HEK293 (cell line): ENCODE data around the gene PARP6.

Experiments used
- BCL11A ChIP-seq: fragments of 450-650 bp; formaldehyde crosslinking; IDR thresholded peaks from 2 replicates; pipeline ENCODE4 v1.5.1; 2016; ENCODE audit warnings: low read depth, missing biosample characterization, missing genetic modification characterization
- OSR2 ChIP-seq: fragments of 450-650 bp; formaldehyde crosslinking; IDR thresholded peaks from 2 replicates; pipeline ENCODE4 v1.5.1; 2016; ENCODE audit warnings: missing biosample characterization, missing genetic modification characterization
- SP3 ChIP-seq: fragments of 450-650 bp; formaldehyde crosslinking; IDR thresholded peaks from 2 replicates; pipeline ENCODE4 v1.5.1; 2016; ENCODE audit warnings: missing biosample characterization, missing genetic modification characterization
- TCF7L2 ChIP-seq: IDR thresholded peaks from 2 replicates; pipeline ENCODE4 v1.6.1; 2011; ENCODE audit warnings: low read depth, mild to moderate bottlenecking, inconsistent platforms, low read length, moderate library complexity, borderline replicate concordance
- TRIM28 ChIP-seq: IDR thresholded peaks from 2 replicates; pipeline ENCODE4 v1.6.1; 2011; ENCODE audit warnings: low read length, control low read depth, borderline replicate concordance
- YY1 ChIP-seq: fragments of 450-650 bp; formaldehyde crosslinking; IDR thresholded peaks from 2 replicates; pipeline ENCODE4 v1.5.1; 2018; ENCODE audit warnings: missing biosample characterization, missing genetic modification characterization
- ZFP37 ChIP-seq: fragments of 450-650 bp; formaldehyde crosslinking; IDR thresholded peaks from 2 replicates; pipeline ENCODE4 v1.5.1; 2016; ENCODE audit warnings: missing biosample characterization, missing genetic modification characterization
- ZNF133 ChIP-seq: fragments of 450-650 bp; formaldehyde crosslinking; IDR thresholded peaks from 2 replicates; pipeline ENCODE4 v1.5.1; 2016; ENCODE audit warnings: missing biosample characterization, missing genetic modification characterization
- ZNF175 ChIP-seq: fragments of 450-650 bp; formaldehyde crosslinking; IDR thresholded peaks from 2 replicates; pipeline ENCODE4 v1.5.1; 2016; ENCODE audit warnings: missing biosample characterization, missing genetic modification characterization
- ZNF19 ChIP-seq: fragments of 450-650 bp; formaldehyde crosslinking; IDR thresholded peaks from 2 replicates; pipeline ENCODE4; 2016; ENCODE audit warnings: missing biosample characterization, missing genetic modification characterization, low read depth
- ZNF211 ChIP-seq: fragments of 450-650 bp; formaldehyde crosslinking; IDR thresholded peaks from 2 replicates; pipeline ENCODE4 v1.5.1; 2016; ENCODE audit warnings: low read depth, missing biosample characterization, missing genetic modification characterization
- ZNF23 ChIP-seq: fragments of 450-650 bp; formaldehyde crosslinking; IDR thresholded peaks from 2 replicates; pipeline ENCODE4 v1.5.1; 2016; ENCODE audit warnings: missing biosample characterization, missing genetic modification characterization, borderline replicate concordance
- ZNF292 ChIP-seq: fragments of 450-650 bp; formaldehyde crosslinking; IDR thresholded peaks from 2 replicates; pipeline ENCODE4 v1.5.1; 2016; ENCODE audit warnings: low read depth, missing biosample characterization, missing genetic modification characterization, borderline replicate concordance
- ZNF529 ChIP-seq: fragments of 450-650 bp; formaldehyde crosslinking; IDR thresholded peaks from 2 replicates; pipeline ENCODE4 v1.5.1; 2017; ENCODE audit warnings: missing genetic modification characterization, missing biosample characterization; ENCODE audit not compliant: insufficient replicate concordance
- ZNF544 ChIP-seq: fragments of 450-650 bp; formaldehyde crosslinking; IDR thresholded peaks from 2 replicates; pipeline ENCODE4 v1.5.0; 2017; ENCODE audit warnings: missing biosample characterization, missing genetic modification characterization
- ZNF561 ChIP-seq: fragments of 450-650 bp; IDR thresholded peaks from 2 replicates; pipeline ENCODE4 v1.5.1; 2018; ENCODE audit warnings: missing biosample characterization, missing genetic modification characterization, borderline replicate concordance
- ZNF585B ChIP-seq: fragments of 450-650 bp; formaldehyde crosslinking; IDR thresholded peaks from 2 replicates; pipeline ENCODE4 v1.5.1; 2016; ENCODE audit warnings: missing biosample characterization, missing genetic modification characterization
- ZNF600 ChIP-seq: fragments of 450-650 bp; formaldehyde crosslinking; IDR thresholded peaks from 2 replicates; pipeline ENCODE4 v1.5.1; 2016; ENCODE audit warnings: missing biosample characterization, missing genetic modification characterization
- ZNF626 ChIP-seq: fragments of 450-650 bp; sonication (Bioruptor Pico); formaldehyde crosslinking; IDR thresholded peaks from 2 replicates; pipeline ENCODE4 v1.5.1; 2018; ENCODE audit warnings: missing biosample characterization, missing genetic modification characterization, inconsistent platforms
- ZNF768 ChIP-seq: fragments of 450-650 bp; formaldehyde crosslinking; IDR thresholded peaks from 2 replicates; pipeline ENCODE4 v1.5.1; 2018; ENCODE audit warnings: missing biosample characterization, mild to moderate bottlenecking, missing genetic modification characterization
- ZNF777 ChIP-seq: fragments of 450-650 bp; formaldehyde crosslinking; IDR thresholded peaks from 2 replicates; pipeline ENCODE4 v1.5.1; 2017; ENCODE audit warnings: missing biosample characterization, missing genetic modification characterization, borderline replicate concordance
- ZSCAN23 ChIP-seq: fragments of 450-650 bp; formaldehyde crosslinking; IDR thresholded peaks from 2 replicates; pipeline ENCODE4 v1.5.1; 2016; ENCODE audit warnings: missing biosample characterization, missing genetic modification characterization
- TF ChIP-seq, protein P1 (sequence below): fragments of 450-650 bp; formaldehyde crosslinking; conservative IDR thresholded peaks from 2 replicates; pipeline ENCODE4 v1.5.1; 2016; ENCODE audit warnings: low read depth, missing biosample characterization, missing genetic modification characterization
- TF ChIP-seq, protein P2 (sequence below): fragments of 450-650 bp; formaldehyde crosslinking; IDR thresholded peaks from 2 replicates; pipeline ENCODE4 v1.5.1; 2017; ENCODE audit warnings: missing biosample characterization, missing genetic modification characterization
- TF ChIP-seq, protein P3 (sequence below): fragments of 450-650 bp; formaldehyde crosslinking; IDR thresholded peaks from 2 replicates; pipeline ENCODE4 v1.5.1; 2016; ENCODE audit warnings: missing biosample characterization, missing genetic modification characterization
- TF ChIP-seq, protein P4 (sequence below): fragments of 450-650 bp; formaldehyde crosslinking; optimal IDR thresholded peaks from 2 replicates; pipeline ENCODE3; 2016; ENCODE audit warnings: missing biosample characterization, mild to moderate bottlenecking, missing genetic modification characterization
- TF ChIP-seq, protein P5 (sequence below): fragments of 450-650 bp; formaldehyde crosslinking; conservative IDR thresholded peaks from 2 replicates; pipeline ENCODE4 v1.5.1; 2016; ENCODE audit warnings: low read depth, missing biosample characterization, missing genetic modification characterization

PARP6 gene

DNA sequence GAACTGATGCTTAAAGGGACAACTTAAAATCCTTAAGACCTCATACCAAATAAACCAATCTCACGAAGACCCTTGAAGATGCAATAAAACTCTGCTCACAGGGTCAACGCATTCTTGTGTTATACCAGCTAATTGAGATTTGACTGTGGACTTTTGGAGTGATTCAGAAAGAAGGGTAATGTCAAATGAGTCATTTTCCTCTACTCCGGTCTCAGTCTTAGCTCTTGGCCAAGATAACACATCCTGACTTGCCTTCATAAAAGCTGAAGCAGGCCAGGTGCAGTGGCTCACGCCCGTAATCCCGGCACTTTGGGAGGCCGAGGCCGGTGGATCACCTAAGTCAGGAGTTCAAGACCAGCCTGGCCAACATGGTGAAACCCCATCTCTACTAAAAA, 45.2 kb downstream of the PARP6 start (continued):
- TF ChIP-seq, protein P1, sequence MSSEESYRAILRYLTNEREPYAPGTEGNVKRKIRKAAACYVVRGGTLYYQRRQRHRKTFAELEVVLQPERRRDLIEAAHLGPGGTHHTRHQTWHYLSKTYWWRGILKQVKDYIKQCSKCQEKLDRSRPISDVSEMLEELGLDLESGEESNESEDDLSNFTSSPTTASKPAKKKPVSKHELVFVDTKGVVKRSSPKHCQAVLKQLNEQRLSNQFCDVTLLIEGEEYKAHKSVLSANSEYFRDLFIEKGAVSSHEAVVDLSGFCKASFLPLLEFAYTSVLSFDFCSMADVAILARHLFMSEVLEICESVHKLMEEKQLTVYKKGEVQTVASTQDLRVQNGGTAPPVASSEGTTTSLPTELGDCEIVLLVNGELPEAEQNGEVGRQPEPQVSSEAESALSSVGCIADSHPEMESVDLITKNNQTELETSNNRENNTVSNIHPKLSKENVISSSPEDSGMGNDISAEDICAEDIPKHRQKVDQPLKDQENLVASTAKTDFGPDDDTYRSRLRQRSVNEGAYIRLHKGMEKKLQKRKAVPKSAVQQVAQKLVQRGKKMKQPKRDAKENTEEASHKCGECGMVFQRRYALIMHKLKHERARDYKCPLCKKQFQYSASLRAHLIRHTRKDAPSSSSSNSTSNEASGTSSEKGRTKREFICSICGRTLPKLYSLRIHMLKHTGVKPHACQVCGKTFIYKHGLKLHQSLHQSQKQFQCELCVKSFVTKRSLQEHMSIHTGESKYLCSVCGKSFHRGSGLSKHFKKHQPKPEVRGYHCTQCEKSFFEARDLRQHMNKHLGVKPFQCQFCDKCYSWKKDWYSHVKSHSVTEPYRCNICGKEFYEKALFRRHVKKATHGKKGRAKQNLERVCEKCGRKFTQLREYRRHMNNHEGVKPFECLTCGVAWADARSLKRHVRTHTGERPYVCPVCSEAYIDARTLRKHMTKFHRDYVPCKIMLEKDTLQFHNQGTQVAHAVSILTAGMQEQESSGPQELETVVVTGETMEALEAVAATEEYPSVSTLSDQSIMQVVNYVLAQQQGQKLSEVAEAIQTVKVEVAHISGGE (tag by site-specific recombination), result no peak
- TF ChIP-seq ZNF768 (tag by site-specific recombination), result no peak
- TF ChIP-seq SP3 (tag by site-specific recombination), result no peak
- no peak for TF ChIP-seq ZNF292 (tag by site-specific recombination)
- no peak for TF ChIP-seq ZNF529 (tag by site-specific recombination)
- TF ChIP-seq, protein P2, sequence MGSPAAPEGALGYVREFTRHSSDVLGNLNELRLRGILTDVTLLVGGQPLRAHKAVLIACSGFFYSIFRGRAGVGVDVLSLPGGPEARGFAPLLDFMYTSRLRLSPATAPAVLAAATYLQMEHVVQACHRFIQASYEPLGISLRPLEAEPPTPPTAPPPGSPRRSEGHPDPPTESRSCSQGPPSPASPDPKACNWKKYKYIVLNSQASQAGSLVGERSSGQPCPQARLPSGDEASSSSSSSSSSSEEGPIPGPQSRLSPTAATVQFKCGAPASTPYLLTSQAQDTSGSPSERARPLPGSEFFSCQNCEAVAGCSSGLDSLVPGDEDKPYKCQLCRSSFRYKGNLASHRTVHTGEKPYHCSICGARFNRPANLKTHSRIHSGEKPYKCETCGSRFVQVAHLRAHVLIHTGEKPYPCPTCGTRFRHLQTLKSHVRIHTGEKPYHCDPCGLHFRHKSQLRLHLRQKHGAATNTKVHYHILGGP, result no peak
- TF ChIP-seq, protein P3, sequence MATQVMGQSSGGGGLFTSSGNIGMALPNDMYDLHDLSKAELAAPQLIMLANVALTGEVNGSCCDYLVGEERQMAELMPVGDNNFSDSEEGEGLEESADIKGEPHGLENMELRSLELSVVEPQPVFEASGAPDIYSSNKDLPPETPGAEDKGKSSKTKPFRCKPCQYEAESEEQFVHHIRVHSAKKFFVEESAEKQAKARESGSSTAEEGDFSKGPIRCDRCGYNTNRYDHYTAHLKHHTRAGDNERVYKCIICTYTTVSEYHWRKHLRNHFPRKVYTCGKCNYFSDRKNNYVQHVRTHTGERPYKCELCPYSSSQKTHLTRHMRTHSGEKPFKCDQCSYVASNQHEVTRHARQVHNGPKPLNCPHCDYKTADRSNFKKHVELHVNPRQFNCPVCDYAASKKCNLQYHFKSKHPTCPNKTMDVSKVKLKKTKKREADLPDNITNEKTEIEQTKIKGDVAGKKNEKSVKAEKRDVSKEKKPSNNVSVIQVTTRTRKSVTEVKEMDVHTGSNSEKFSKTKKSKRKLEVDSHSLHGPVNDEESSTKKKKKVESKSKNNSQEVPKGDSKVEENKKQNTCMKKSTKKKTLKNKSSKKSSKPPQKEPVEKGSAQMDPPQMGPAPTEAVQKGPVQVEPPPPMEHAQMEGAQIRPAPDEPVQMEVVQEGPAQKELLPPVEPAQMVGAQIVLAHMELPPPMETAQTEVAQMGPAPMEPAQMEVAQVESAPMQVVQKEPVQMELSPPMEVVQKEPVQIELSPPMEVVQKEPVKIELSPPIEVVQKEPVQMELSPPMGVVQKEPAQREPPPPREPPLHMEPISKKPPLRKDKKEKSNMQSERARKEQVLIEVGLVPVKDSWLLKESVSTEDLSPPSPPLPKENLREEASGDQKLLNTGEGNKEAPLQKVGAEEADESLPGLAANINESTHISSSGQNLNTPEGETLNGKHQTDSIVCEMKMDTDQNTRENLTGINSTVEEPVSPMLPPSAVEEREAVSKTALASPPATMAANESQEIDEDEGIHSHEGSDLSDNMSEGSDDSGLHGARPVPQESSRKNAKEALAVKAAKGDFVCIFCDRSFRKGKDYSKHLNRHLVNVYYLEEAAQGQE, result no peak
- no peak for TF ChIP-seq ZNF777
- no peak for TF ChIP-seq ZNF626 (tag by site-specific recombination)
- no peak for TF ChIP-seq ZNF133 (tag by site-specific recombination)
- TF ChIP-seq ZNF175 (tag by site-specific recombination), result no peak
- no peak for TF ChIP-seq ZNF211
- no peak for TF ChIP-seq ZNF561 (tag by site-specific recombination)
- no peak for TF ChIP-seq TCF7L2
- TF ChIP-seq, protein P4, sequence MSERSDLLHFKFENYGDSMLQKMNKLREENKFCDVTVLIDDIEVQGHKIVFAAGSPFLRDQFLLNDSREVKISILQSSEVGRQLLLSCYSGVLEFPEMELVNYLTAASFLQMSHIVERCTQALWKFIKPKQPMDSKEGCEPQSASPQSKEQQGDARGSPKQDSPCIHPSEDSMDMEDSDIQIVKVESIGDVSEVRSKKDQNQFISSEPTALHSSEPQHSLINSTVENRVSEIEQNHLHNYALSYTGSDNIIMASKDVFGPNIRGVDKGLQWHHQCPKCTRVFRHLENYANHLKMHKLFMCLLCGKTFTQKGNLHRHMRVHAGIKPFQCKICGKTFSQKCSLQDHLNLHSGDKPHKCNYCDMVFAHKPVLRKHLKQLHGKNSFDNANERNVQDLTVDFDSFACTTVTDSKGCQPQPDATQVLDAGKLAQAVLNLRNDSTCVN (tag by site-specific recombination), result no peak
- TF ChIP-seq, protein P5, sequence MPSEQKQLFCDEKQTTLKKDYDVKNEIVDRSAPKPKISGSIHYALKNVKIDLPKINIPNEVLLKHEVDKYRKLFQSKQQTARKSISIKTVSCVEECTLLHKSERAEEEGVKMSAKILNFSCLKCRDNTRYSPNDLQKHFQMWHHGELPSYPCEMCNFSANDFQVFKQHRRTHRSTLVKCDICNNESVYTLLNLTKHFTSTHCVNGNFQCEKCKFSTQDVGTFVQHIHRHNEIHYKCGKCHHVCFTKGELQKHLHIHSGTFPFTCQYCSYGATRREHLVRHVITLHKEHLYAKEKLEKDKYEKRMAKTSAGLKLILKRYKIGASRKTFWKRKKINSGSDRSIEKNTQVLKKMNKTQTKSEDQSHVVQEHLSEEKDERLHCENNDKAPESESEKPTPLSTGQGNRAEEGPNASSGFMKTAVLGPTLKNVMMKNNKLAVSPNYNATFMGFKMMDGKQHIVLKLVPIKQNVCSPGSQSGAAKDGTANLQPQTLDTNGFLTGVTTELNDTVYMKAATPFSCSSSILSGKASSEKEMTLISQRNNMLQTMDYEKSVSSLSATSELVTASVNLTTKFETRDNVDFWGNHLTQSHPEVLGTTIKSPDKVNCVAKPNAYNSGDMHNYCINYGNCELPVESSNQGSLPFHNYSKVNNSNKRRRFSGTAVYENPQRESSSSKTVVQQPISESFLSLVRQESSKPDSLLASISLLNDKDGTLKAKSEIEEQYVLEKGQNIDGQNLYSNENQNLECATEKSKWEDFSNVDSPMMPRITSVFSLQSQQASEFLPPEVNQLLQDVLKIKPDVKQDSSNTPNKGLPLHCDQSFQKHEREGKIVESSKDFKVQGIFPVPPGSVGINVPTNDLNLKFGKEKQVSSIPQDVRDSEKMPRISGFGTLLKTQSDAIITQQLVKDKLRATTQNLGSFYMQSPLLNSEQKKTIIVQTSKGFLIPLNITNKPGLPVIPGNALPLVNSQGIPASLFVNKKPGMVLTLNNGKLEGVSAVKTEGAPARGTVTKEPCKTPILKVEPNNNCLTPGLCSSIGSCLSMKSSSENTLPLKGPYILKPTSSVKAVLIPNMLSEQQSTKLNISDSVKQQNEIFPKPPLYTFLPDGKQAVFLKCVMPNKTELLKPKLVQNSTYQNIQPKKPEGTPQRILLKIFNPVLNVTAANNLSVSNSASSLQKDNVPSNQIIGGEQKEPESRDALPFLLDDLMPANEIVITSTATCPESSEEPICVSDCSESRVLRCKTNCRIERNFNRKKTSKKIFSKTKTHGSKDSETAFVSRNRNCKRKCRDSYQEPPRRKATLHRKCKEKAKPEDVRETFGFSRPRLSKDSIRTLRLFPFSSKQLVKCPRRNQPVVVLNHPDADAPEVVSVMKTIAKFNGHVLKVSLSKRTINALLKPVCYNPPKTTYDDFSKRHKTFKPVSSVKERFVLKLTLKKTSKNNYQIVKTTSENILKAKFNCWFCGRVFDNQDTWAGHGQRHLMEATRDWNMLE, result no peak
- TF ChIP-seq ZNF585B (tag by site-specific recombination), result no peak
- TF ChIP-seq ZNF23 (tag by site-specific recombination), result no peak
- TF ChIP-seq TRIM28, result peak; percentile 54; the same call in 1 of the 2 replicates
- TF ChIP-seq ZNF600 (tag by site-specific recombination), result peak; percentile 86
- peak; percentile 31; the same call in 1 of the 2 replicates for TF ChIP-seq BCL11A (tag by site-specific recombination)
- TF ChIP-seq OSR2 (tag by site-specific recombination), result 0 out of 2 replicates have a peak, but pooled peaks have one; percentile 34
- TF ChIP-seq ZNF544, result no peak
- TF ChIP-seq YY1, result no peak
- TF ChIP-seq ZSCAN23, result no peak
- no peak for TF ChIP-seq ZNF19 (tag by site-specific recombination)
- no peak for TF ChIP-seq ZFP37 (tag by site-specific recombination)
